Suprapubic skin (tissue), 4 donors: ENCODE results near the gene PKP2. TPM values are rescaled to one million over a fixed set of nuclear protein-coding genes. Genes with fewer than 3 reads are reported as not detected.
"Not testable (repeated sequence)": the region's sequence is repeated elsewhere in the genome, so short reads cannot be mapped to it uniquely, and the experiment has no call there.

Experiments used
- DNase-seq, 2 donors: peaks; one replicate each; pipeline ENCODE4 v3.0.0-alpha.2; 2019; ENCODE audit warnings: low spot score in 2 of 2
- H3K27ac ChIP-seq: fragments of 200-600 bp; sonication (generic); one replicate; pipeline ENCODE4 v1.5.1; 2019
- H3K27me3 ChIP-seq: fragments of 200-600 bp; sonication (generic); one replicate; pipeline ENCODE4 v1.5.1; 2019
- H3K36me3 ChIP-seq: fragments of 200-600 bp; sonication (generic); one replicate; pipeline ENCODE4 v1.5.1; 2019
- H3K4me1 ChIP-seq: fragments of 200-600 bp; sonication (generic); one replicate; pipeline ENCODE4 v1.5.1; 2019
- H3K4me3 ChIP-seq: fragments of 200-600 bp; sonication (generic); one replicate; pipeline ENCODE4 v1.5.1; 2019; ENCODE audit warnings: mild to moderate bottlenecking
- H3K9me3 ChIP-seq: fragments of 200-600 bp; sonication (generic); one replicate; pipeline ENCODE4 v1.5.1; 2019
- CTCF ChIP-seq, 2 donors: fragments of 200-600 bp in 1 of 2; fragments of 450-650 bp in 1 of 2; sonication (generic) in 1 of 2; IDR thresholded peaks; one replicate each; pipeline ENCODE4 v1.5.1; 2016 to 2019; ENCODE audit warnings: antibody characterized with exemption in 2 of 2, mild to moderate bottlenecking in 1 of 2, moderate library complexity in 1 of 2
- EP300 ChIP-seq: sonication (generic); formaldehyde crosslinking; IDR thresholded peaks from one replicate; pipeline ENCODE4 v1.6.1; 2017; ENCODE audit warnings: antibody characterized with exemption
- POLR2A ChIP-seq, 2 donors: fragments of 450-650 bp; IDR thresholded peaks; one replicate each; pipeline ENCODE4 v1.6.1; 2017; ENCODE audit warnings: antibody characterized with exemption in 2 of 2, mild to moderate bottlenecking in 2 of 2, moderate library complexity in 2 of 2
- POLR2AphosphoS5 ChIP-seq, 3 donors: sonication (generic); formaldehyde crosslinking; IDR thresholded peaks; one replicate each; pipeline ENCODE4 v1.6.1; 2017; ENCODE audit warnings: antibody characterized with exemption in 3 of 3
- WGBS: methylation state at CpG from one replicate; pipeline ENCODE4 v1.1.5; 2018; 5-methylcytosine and 5-hydroxymethylcytosine counted together
- total RNA-seq, 4 donors: library from RNA; depleted of rRNA; stranded (reverse); fragments of >200 nt; gene quantifications; one replicate each; pipeline ENCODE4 v1.1.0, GENCODE V29; 2016

PKP2 gene
- total RNA-seq, 4 donors from 2014 or later, result 5.4 to 16.3 (median 6.0) TPM

DNA sequence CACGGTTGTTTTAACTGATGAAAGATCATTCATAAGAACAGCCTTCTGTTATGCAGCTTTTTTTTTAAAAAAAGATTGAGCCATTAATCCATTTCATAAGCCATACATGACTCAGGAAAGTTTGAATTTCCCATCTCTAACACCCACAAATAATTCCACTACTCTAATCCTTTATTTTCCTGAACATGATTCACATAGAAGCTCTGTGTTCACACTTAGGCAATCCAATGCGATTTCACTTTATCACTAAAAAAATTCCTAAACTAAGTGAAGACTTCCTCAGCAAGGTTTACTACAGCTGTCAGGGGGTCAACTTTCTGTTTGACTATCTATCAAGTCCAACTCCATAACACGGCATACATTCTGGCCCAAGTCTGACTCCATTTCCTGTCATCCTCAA is 25.9 kb downstream of the PKP2 start:
- H3K27ac ChIP-seq, result no peak overlapping the region
- TF ChIP-seq POLR2A (IDR thresholded peaks at IDR 0.05), result no peak
- no peak for TF ChIP-seq CTCF (IDR thresholded peaks at IDR 0.05)
- no peak for TF ChIP-seq EP300
- no peak for TF ChIP-seq POLR2AphosphoS5 (IDR thresholded peaks at IDR 0.05)
- WGBS, result 63% methylated on average over 3 of the region's 3 CpGs

DNA sequence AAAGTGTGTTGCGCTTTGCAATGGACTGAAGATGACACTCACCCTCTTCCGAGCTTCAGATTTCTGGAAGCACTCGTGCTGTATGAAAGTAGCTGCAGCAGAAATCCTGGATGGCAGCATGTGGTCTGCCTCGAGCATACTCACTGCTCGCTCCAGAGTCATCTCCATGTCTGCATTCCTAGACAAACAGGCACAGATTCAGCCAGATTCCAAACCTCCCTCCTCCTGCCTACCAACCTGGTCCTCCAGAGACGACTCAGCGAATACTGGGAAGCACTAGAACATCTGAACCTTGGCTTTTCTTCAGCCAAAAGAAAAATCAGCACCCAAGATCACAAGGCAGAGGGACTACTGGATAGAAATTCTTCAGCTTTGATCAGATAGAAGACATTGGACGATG is 27.7 kb downstream of the PKP2 start:
- DNase-seq, result no peak
- no peak overlapping the region for H3K27ac ChIP-seq
- H3K4me3 ChIP-seq, result no peak overlapping the region
- 88% methylated on average over 8 of the region's 8 CpGs for WGBS
- no peaks in the 10 kb centered on the region for H3K4me1 ChIP-seq
- no peaks in the 10 kb centered on the region for H3K9me3 ChIP-seq
- TF ChIP-seq CTCF (IDR thresholded peaks at IDR 0.05) (no peak), POLR2A (IDR thresholded peaks at IDR 0.05) (no peak), POLR2AphosphoS5 (IDR thresholded peaks at IDR 0.05) (no peak), EP300 (no peak)
- H3K27me3 ChIP-seq, result no peaks in the 10 kb centered on the region
- H3K36me3 ChIP-seq, result peaks cover 4% of the 10 kb centered on the region

More for the DNA sequence above, 25.9 kb downstream of the PKP2 start:
- Histone ChIP-seq H3K9me3 (no peaks in the 10 kb centered on the region), H3K4me1 (no peaks in the 10 kb centered on the region), H3K27me3 (no peaks in the 10 kb centered on the region), H3K36me3 (peaks cover 4% of the 10 kb centered on the region), H3K4me3 (no peak overlapping the region)
- DNase-seq, result no peak

- H3K4me3 ChIP-seq, result no peak overlapping the region
- TF ChIP-seq CTCF (IDR thresholded peaks at IDR 0.05), result no peak
- TF ChIP-seq POLR2AphosphoS5 (IDR thresholded peaks at IDR 0.05), result no peak
- TF ChIP-seq EP300, result no peak
- no peak for TF ChIP-seq POLR2A (IDR thresholded peaks at IDR 0.05)
- H3K27ac ChIP-seq, result no peak overlapping the region
- H3K4me1 ChIP-seq, result no peaks in the 10 kb centered on the region
- DNase-seq, result no peak
- 88% methylated on average over 2 of the region's 2 CpGs for WGBS
- H3K9me3 ChIP-seq, result no peaks in the 10 kb centered on the region
- H3K36me3 ChIP-seq, result peaks cover 4% of the 10 kb centered on the region
- H3K27me3 ChIP-seq, result no peaks in the 10 kb centered on the region
These were observed 31.8 kb downstream of the PKP2 start for GRCh38 chr12:32864731-32865130.

DNA sequence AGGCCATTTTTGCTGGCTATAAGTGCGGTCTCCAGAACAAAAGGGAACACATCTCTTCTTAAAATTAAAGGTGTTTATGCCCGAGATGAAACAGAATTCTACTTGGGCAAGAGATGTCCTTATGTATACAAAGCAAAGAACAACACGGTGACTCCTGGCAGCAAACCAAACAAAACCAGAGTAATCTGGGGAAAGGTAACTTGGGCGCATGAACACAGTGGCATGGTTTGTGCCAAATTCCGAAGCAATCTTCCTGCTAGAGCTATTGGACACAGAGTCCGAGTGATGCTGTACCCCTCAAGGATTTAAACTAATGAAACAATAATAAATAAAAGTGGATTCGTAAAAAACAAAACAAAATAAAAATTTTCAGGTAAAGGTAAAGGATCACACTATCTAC is 33.4 kb downstream of the PKP2 start:
- no peak overlapping the region for H3K4me3 ChIP-seq
- H3K27ac ChIP-seq, result no peak overlapping the region
- 87% methylated on average over 7 of the region's 7 CpGs for WGBS
- TF ChIP-seq CTCF (IDR thresholded peaks at IDR 0.05), result no peak
- H3K27me3 ChIP-seq, result no peaks in the 10 kb centered on the region
- DNase-seq, result no peak
- no peaks in the 10 kb centered on the region for H3K9me3 ChIP-seq
- H3K36me3 ChIP-seq, result no peaks in the 10 kb centered on the region
- no peaks in the 10 kb centered on the region for H3K4me1 ChIP-seq

GRCh38 chr12:32861658-32862057 is 34.9 kb downstream of the PKP2 start:
- H3K4me1 ChIP-seq, H3K36me3 ChIP-seq, H3K4me3 ChIP-seq, DNase-seq, H3K9me3 ChIP-seq, H3K27ac ChIP-seq, H3K27me3 ChIP-seq: not testable (repeated sequence)
- WGBS, result 96% methylated on average over 2 of the region's 2 CpGs

- no peaks in the 10 kb centered on the region for H3K27me3 ChIP-seq
- no peaks in the 10 kb centered on the region for H3K9me3 ChIP-seq
- no peak for DNase-seq
- no peak for TF ChIP-seq CTCF (IDR thresholded peaks at IDR 0.05)
- no peak overlapping the region for H3K27ac ChIP-seq
- no peak overlapping the region for H3K4me3 ChIP-seq
- H3K36me3 ChIP-seq, result no peaks in the 10 kb centered on the region
- H3K4me1 ChIP-seq, result no peaks in the 10 kb centered on the region
These were observed 36.4 kb downstream of the PKP2 start for GRCh38 chr12:32860192-32860591.
